Measurements from ENCODE around the gene PHACTR2.
"Not testable (repeated sequence)": the region's sequence is repeated elsewhere in the genome, so short reads cannot be mapped to it uniquely, and the experiment has no call there.

PHACTR2 gene

GRCh38 chr6:143698759-143699429, 21.1 kb downstream of the PHACTR2 start:
- DNase-seq (ENCODE audit: low spot score): no peak

- no peak for DNase-seq (ENCODE audit: low spot score)
Observed at GRCh38 chr6:143699430-143699825, 21.7 kb downstream of the PHACTR2 start.

GRCh38 chr6:143700684-143701348, 23.1 kb downstream of the PHACTR2 start:
- DNase-seq (ENCODE audit: low spot score): no peak

- DNase-seq (ENCODE audit: low spot score): no peak
Observed at GRCh38 chr6:143701349-143702234, 23.8 kb downstream of the PHACTR2 start.

DNA sequence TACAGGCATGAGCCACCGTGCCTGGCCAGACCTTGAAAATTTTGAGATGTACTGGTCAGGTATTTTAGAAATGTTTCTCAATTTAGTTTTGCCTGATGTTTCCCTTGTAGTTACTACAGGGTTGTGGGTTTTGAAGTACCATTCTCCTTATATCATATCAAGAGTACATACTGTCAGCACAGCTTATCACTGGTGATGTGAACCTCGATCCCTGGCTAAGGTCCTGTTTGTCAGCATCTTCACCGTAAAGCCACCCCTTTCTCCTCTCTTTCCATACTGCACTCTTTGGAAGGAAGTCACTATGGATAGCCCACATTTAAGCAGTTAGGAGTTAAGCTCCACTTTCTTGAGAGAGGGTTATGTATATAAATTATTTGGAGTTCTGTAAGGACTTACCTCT, 27.8 kb downstream of the PHACTR2 start:
- no peak for DNase-seq (ENCODE audit: low spot score)

- no peak for DNase-seq (ENCODE audit: low spot score)
Observed at GRCh38 chr6:143707697-143708096, 29.9 kb downstream of the PHACTR2 start.

DNA sequence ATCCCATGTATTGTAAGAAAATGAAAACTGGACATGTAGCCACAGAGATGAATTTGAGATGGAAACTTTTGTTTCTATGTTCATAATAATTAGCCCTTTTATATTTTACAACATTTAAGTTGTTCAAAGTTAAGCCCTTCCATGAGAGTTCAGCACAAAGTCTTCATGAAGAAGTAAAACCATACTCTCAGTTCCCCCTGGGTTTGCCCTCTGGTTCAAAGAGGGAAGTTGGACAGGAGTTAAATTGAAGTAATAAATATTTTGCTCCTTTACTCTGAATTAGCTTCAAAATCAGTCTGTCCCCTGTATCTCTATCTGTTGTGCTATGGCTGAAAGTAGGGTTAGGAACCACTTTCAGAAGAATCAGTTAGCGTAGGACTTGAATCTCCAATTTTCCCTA, 31.1 kb downstream of the PHACTR2 start:
- no peak for DNase-seq (ENCODE audit: low spot score)

DNA sequence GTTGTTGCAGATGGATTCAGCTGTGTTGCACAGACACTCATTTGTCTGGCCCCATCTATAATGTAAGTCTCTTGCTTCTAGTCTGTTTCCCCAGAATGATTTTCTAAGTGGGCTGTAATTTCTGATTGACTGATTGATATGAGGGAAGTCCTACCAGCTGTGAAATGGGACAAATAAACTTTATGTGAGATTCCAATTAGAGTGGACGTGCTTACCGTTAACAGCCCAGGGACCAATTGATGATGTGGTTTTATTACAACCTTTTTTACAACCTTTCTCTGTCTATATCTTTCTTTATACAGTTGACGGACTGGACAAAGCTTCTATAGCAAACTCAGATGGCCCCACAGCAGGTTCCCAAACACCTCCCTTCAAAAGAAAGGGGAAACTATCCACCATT, 33.9 kb downstream of the PHACTR2 start:
- no peak for DNase-seq (ENCODE audit: low spot score)

DNA sequence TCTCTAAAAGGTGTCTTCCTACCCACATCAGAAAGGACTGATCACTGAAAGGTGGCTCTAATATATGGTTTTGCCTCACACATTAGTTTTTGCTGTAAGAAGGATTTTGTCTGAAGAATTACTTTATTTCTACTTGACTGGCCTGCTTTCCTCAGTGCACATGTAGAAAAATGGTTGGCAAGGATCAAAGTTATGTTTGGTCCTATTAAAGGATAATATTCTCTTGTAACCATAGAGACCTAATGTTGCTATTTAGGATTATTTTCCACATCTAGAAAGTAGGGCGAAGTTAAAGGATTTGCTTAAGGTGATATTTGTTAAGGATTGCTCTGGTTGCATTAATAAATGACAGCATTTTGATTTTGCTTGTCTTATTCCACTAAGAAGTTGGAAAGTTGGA, 40.7 kb downstream of the PHACTR2 start:
- no peak for DNase-seq (ENCODE audit: low spot score)

- DNase-seq (ENCODE audit: low spot score): no peak
Observed at GRCh38 chr6:143721642-143722041, 43.9 kb downstream of the PHACTR2 start.

- no peak for DNase-seq (ENCODE audit: low spot score)
Observed at GRCh38 chr6:143724876-143725275, 47.1 kb downstream of the PHACTR2 start.

DNA sequence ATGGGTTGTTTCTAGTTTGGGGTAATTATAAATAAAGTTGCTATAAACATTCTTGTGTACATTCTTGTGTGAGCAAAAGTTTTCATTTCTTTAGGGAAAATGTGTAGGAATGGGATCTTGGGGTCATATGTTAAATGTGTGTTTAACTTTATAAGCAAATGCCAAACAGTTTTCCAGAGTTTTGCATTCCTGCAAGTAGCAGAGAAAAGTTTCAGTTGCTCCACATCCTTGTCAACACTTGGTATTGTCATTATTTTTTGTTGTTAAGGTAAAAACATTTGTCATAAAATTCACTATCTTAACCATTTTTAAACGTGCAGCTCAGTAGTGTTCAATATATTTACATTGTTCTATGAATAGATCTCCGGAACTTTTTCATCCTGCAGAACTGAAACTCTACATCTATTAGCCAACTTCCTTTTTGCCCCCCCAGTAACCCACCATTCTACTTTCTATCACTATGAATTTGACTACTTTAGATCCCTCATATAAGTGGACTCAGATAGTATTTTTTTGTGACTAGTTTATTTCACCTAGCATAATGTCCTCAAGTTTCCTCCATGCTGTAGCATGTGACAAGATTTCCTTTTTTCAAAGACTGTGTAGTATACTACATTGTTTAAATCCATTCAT, 48.4 kb downstream of the PHACTR2 start:
- DNase-seq (ENCODE audit: low spot score): no peak

DNA sequence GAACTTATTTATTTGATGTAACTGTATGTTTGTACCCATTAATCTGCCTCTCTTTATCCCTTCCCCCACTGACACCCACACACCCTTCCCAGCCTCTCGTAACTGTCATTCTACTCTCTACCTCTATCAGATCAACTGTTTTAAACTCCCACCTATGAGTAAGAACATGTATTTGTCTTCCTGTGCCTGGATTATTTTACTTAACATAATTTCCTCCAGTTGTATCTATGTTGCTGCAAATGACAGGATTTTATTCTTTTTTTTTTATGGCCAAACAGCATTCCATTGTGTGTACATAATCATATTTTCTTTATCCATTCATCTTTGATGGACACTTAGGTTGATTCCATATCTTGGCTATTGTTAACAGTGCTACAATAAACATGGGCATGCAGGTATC, 49.3 kb downstream of the PHACTR2 start:
- no peak for DNase-seq (ENCODE audit: low spot score)

DNA sequence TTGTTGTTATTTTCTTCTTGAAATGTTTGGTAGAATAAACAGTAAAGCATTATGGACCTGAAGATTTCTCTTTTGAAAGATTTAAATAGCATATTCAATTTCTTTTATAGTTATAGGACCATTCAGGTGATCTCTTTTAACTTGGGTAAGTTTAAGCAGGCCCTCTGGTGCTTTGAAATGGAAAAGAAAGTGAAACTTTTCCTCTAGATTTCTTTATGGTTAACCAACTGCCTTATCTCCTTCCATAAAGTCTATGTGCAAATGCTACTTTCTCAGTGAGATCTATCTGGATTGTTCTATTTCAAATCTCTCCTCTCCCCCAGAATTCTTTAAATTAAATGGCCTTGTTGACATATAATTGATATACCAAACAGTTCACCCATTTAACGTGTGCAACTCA, 54.0 kb downstream of the PHACTR2 start:
- DNase-seq (ENCODE audit: low spot score): no peak

DNA sequence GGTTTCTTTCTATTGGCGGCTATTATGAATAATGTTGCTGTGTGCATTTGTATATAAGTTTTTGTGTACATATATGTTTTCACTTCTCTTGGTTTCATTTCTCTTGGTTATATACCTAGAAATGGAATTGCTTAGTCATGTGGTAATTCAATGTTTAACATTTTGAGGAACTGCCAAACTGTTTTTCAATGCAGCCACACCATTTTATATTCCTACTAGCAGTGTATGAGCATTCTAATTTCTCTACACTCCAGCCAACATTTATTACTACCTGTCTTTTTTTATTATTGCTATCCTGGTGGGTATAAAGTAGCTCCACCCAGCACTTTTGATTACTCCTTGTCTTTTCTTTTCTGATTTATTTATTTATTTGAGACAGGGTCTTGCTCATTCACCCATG, 54.8 kb downstream of the PHACTR2 start:
- DNase-seq (ENCODE audit: low spot score): no peak

- DNase-seq (ENCODE audit: low spot score): no peak
Observed at GRCh38 chr6:143733510-143733909, 55.7 kb downstream of the PHACTR2 start.

- DNase-seq (ENCODE audit: low spot score): no peak
Observed at GRCh38 chr6:143734641-143735063, 56.9 kb downstream of the PHACTR2 start.

DNA sequence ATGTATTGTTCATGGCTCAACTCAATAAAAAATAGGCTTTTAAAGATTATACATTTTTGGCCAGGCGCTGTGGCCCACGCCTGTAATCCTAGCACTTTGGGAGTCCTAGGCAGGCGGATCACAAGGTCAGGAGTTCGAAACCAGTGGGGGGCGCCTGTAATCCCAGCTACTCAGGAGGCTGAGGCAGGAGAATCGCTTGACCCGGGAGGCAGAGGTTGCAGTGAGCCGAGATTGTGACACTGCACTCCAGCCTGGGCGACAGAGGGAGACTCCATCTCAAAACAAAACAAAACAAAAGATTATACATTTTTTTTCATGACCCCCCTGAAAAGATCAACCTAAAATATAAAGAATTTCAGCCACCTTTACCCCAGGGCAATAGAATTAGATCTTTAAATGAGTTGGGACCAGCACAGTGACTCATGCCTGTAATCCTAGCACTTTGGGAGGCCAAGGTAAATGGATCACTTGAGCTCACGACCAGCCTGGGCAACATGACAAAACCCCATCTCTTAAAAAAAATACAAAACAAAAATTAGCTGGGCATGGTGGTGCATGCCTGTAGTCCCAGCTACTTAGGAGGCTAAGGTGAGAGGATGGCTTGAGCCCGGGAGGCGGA, 60.4 kb downstream of the PHACTR2 start:
- DNase-seq (ENCODE audit: low spot score): not testable (repeated sequence)

GRCh38 chr6:143739341-143739851, 61.6 kb downstream of the PHACTR2 start:
- no peak for DNase-seq (ENCODE audit: low spot score)

DNA sequence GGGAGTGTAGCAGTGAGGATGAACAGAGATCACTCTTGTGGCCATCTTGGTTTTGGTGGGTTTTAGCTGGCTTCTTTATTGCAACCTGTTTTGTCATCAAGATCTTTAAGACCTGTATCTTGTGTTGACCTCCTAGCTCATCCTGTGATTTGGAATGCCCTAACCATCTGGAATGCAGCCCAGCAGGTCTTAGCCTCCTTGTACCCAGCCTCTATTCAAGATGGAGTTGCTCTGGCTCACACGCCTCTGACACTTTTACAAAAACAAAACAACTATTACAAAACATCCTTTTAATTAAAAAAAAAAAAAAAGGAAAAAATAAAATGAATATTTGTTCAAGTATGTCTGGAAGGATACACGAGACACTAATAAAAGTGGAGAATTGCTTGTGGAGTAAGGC, 62.4 kb downstream of the PHACTR2 start:
- no peak for DNase-seq (ENCODE audit: low spot score)

- DNase-seq (ENCODE audit: low spot score): no peak
Observed at GRCh38 chr6:143741480-143741879, 63.7 kb downstream of the PHACTR2 start.
